GM19238 (cell line): ENCODE data around the gene AP1G2.
"Not testable (repeated sequence)": the region's sequence is repeated elsewhere in the genome, so short reads cannot be mapped to it uniquely, and the experiment has no call there.

Experiments
- DNase-seq: peaks from one replicate; pipeline ENCODE4 v3.0.0; 2011; ENCODE audit warnings: low spot score; ENCODE audit not compliant: insufficient read length

The AP1G2 gene

GRCh38 chr14:23600806-23601205, 33.2 kb upstream of the AP1G2 start:
- no peak for DNase-seq

DNA sequence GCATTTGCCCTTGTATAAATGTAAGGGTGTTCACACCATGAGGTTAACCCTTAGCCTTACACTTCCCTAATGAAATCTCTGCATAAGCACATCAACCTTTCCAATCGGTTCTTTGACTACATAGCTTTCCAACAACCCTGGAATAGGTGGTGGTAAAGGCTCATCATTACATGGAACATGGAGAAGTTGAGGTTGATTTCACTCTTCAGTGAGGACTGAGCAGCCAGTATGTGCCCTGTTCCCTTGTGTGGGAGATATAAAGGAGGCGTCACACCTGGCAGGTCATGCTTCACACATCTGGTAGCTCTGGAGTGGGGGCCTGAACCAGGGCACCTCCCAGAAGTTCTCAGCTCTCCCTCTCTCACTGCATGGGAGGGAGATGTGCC, 32.7 kb upstream of the AP1G2 start:
- no peak for DNase-seq

DNA sequence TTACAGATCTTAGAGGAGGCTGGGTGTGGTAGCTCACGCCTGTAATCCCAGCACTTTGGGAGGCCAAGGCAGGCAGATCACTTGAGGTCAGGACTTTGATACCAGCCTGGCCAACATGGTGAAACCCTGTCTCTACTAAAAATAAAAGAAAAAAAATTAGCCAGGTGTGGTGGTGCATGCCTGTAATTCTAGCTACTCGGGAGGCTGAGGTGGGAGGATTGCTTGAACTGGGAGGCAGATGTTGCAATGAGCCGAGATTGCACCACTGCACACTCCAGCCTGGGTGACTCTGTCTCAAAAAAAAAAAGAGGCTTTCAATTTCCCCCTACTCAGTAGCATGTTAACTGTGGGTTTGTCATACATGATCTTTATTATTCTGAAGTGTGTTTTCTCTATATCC, 26.6 kb upstream of the AP1G2 start:
- not testable (repeated sequence) for DNase-seq

DNA sequence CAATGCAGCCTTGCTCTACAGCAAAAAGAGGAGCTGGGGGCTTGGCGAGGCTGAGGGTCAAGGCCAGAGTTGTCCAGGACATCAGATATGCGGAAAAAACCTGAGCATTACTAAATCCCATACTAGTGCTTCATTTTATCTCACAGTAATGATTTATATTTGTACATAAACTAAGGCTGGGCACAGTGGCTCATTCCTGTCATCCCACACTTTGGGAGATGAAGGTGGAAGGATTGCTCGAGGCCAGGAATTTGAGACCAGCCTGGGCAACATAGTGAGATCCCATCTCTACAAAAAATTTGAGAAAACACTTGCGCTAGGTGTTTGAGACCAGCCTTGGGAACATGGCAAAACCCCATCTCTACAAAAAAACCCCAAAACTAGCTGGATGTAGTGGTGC, 22.6 kb upstream of the AP1G2 start:
- no peak for DNase-seq

- no peak for DNase-seq
Observed at GRCh38 chr14:23589606-23590005, 22.0 kb upstream of the AP1G2 start.

DNA sequence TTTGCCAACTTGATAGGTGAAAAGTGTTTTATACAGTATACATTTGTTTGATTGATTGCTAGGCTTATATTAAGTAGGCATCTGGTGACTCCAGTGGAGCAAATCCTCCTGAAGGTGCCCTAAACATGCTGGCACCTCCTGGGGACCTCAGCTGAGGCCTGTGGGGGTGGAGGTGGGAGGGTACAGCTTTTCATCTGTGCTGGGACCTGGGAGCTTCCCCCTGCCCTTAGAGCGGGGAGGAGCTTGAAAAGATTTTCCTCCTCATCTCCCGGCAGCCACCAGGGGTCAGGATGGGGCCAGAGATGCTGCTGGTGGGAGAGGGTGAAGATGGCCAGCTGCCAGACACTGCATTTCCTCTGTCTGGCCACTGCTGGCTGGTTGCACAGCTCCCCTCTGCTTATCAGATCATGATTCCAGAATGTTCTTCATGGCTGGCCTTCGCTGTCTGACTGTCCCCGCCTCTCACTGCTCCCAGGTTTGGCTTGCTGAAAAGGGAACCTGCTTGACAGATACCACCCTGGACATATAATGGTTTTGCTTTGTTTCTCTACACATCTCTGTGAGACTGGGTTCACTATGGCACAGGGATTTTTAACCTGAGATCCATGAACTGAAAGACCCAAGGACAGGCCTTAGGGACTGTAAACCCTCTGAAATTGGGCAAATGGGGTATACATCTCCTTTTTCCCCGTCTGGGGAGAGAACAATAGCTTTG, 21.4 kb upstream of the AP1G2 start:
- peak; percentile 91 for DNase-seq

DNA sequence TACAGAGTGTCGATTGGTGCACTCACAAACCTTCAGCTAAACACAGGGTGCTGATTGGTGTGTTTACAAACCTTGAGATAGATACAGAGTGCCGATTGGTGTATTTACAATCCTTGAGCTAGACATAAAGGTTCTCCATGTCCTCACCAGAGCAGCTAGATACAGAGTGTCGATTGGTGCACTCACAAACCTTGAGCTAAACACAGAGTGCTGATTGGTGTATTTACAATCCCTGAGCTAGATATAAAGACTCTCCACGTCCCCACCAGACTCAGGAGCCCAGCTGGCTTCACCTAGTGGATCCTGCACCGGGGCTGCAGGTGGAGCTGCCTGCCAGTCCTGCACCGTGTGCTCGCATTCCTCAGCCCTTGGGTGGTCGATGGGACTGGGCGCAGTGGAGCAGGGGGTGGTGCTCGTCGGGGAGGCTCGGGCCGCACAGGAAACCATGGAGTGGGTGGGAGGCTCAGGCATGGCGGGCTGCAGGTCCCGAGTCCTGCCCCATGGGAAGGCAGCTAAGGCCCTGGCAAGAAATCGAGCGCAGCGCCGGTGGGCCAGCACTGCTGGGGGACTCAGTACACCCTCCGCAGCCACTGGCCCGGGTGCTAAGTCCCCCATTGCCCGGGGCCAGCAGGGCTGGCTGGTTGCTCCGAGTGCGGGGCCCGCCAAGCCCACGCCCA, 17.1 kb upstream of the AP1G2 start:
- DNase-seq: not testable (repeated sequence)

GRCh38 chr14:23583761-23584526, 16.4 kb upstream of the AP1G2 start:
- not testable (repeated sequence) for DNase-seq

GRCh38 chr14:23582906-23583760, 15.5 kb upstream of the AP1G2 start:
- no peak for DNase-seq

GRCh38 chr14:23580948-23581281, 13.3 kb upstream of the AP1G2 start:
- no peak for DNase-seq

GRCh38 chr14:23580152-23580926, 12.7 kb upstream of the AP1G2 start:
- DNase-seq: no peak

DNA sequence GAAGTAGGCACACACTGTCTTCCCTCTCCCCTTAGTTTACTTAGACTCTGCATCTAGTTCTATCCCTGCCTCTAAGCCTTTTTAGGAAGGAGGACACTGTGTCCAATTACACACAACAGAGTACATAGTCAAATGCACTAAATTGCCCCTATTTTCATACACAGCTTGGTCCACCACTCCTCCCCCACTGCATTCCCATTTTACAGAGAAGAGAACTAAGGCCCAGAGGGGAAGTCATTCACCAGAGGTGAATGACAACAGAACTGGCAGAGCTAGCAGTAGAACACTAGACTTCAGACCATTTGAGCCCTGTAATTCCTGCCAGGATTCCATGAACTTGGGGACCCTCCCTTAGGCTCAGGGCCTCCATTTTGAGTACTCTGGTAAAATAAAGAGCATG, 12.1 kb upstream of the AP1G2 start:
- no peak for DNase-seq

- no peak for DNase-seq
Observed at GRCh38 chr14:23579311-23579630, 11.7 kb upstream of the AP1G2 start.

GRCh38 chr14:23578560-23579310, 11.1 kb upstream of the AP1G2 start, which contains the start of gene JPH4:
Gene JPH4 (minus strand): TSS chr14:23578790. CDS start chr14:23577453, 1,337 bp downstream.
- DNase-seq: no peak

DNA sequence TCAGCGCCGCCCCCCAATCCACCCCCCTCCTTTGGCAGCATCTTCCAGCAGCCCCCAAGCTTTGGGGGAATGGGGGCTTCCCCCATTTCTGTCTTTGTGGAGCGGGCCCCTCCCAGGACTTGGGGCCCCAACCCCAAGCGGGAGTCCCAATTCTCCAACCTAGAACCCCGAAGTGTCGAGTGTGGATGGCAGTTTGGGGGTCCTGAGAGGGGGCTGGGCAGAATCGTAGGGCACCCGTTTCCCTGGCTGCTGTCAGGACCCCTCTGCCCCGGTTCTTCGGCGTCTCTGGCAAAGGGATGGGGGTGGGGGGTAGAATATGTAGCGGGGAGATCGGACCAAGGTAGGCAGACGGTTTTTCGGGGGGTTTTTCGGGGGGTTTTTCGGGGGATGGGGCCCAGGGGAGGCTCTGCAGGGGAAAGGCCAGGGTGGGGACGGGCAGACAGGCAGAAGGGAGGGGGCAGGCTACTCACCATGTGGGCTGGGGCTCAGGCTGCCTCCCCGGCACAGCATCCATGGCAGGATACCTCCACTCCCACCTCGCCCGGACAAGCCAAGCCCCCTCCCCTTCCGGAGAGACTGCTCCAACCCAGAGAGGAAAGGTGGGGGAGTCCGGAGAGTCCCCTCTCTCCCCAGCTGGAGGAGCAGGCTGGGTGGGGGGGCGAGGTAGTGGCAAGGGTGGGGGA, 10.3 kb upstream of the AP1G2 start:
- no peak for DNase-seq

GRCh38 chr14:23577004-23577681, 9.6 kb upstream of the AP1G2 start:
- DNase-seq: no peak

- DNase-seq: no peak
Observed at GRCh38 chr14:23573384-23574015, 5.9 kb upstream of the AP1G2 start.

DNA sequence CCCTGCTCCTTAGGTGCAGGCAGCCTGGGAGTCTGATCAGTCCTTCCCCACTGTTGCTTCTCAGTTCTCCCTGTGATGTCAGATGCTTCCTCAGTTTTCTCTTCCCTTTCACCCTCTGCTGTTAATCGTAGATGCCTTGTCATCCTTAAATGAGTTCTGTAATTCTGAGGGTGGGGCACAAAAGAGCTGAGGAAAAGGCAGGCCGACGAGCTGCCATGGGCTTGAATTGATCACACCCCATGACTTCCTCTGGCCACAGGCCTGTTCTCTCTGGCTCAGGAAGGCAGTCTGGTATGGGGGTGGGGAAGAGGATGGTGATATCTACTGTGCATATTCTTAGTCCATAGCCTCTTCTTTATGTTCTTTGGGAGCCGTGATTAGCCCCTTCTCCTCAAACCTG, 5.2 kb upstream of the AP1G2 start:
- DNase-seq: no peak

DNA sequence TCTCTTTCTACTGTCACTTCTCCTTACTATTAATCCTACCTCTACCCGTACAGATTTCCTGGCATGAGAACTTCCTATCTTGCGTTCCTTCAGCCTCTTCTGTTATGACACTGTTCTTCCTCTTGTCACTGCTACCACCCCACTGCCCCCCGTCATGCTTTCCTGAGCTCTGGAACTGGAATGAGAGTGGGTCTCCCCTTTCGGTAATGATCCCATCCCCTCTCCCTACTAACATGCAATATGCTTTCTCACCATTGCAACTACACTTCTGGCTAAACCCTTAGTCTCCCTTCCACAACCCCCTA, 4.9 kb upstream of the AP1G2 start:
- no peak for DNase-seq
